H7 (cell line): ENCODE results near the gene ARHGAP22. TPM values are rescaled to one million over a fixed set of nuclear protein-coding genes. Genes with fewer than 3 reads are reported as not detected.

Experiments
- DNase-seq: peaks from one replicate; pipeline ENCODE4 v3.0.0; 2012
- H3K27me3 ChIP-seq: 2 replicates; pipeline ENCODE4 v1.6.0; 2011; ENCODE audit warnings: mild to moderate bottlenecking, low read length; ENCODE audit not compliant: control insufficient read depth, insufficient read depth
- H3K36me3 ChIP-seq: replicated peaks from 2 replicates; pipeline ENCODE4 v1.5.1; 2011; ENCODE audit warnings: low read length; ENCODE audit not compliant: control insufficient read depth, insufficient read depth
- H3K4me3 ChIP-seq: 2 replicates; pipeline ENCODE4 v1.5.1; 2011; ENCODE audit warnings: low read depth, mild to moderate bottlenecking, control low read depth, low read length, moderate library complexity; ENCODE audit not compliant: insufficient read depth
- total RNA-seq: library from RNA; depleted of rRNA; stranded (reverse); fragments of >200 nt; shearing (Covaris generic); gene quantifications from 2 replicates; pipeline ENCODE4 v1.2.3, GENCODE V29; 2014

ARHGAP22 gene
- total RNA-seq, 1 experiment from 2014 or later, result 9.1 TPM

- no peak overlapping the region for H3K4me3 ChIP-seq
- no peaks in the 10 kb centered on the region for H3K36me3 ChIP-seq
- H3K27me3 ChIP-seq, result no peaks in the 10 kb centered on the region
- no peak for DNase-seq
Observed at GRCh38 chr10:48550977-48551376, 53.9 kb downstream of the ARHGAP22 start.

GRCh38 chr10:48550071-48550691 is 54.7 kb downstream of the ARHGAP22 start:
- Histone ChIP-seq H3K27me3 (no peaks in the 10 kb centered on the region), H3K4me3 (no peak overlapping the region), H3K36me3 (no peaks in the 10 kb centered on the region)
- no peak for DNase-seq

- Histone ChIP-seq H3K4me3 (no peak overlapping the region), H3K36me3 (no peaks in the 10 kb centered on the region), H3K27me3 (no peaks in the 10 kb centered on the region)
- no peak for DNase-seq
Observed at GRCh38 chr10:48549236-48549635, 55.6 kb downstream of the ARHGAP22 start.

GRCh38 chr10:48548531-48549135 is 56.2 kb downstream of the ARHGAP22 start:
- no peak overlapping the region for H3K4me3 ChIP-seq
- no peaks in the 10 kb centered on the region for H3K36me3 ChIP-seq
- DNase-seq, result no peak
- H3K27me3 ChIP-seq, result no peaks in the 10 kb centered on the region

GRCh38 chr10:48547981-48548380 is 56.9 kb downstream of the ARHGAP22 start:
- DNase-seq, result no peak
- Histone ChIP-seq H3K36me3 (no peaks in the 10 kb centered on the region), H3K4me3 (no peak overlapping the region), H3K27me3 (no peaks in the 10 kb centered on the region)

GRCh38 chr10:48547061-48547895 is 57.6 kb downstream of the ARHGAP22 start:
- Histone ChIP-seq H3K4me3 (no peak overlapping the region), H3K27me3 (no peaks in the 10 kb centered on the region), H3K36me3 (no peaks in the 10 kb centered on the region)
- no peak for DNase-seq

- Histone ChIP-seq H3K4me3 (no peak overlapping the region), H3K27me3 (no peaks in the 10 kb centered on the region), H3K36me3 (no peaks in the 10 kb centered on the region)
- no peak for DNase-seq
Observed at GRCh38 chr10:48545462-48546145, 59.3 kb downstream of the ARHGAP22 start.

- Histone ChIP-seq H3K4me3 (no peak overlapping the region), H3K36me3 (no peaks in the 10 kb centered on the region), H3K27me3 (no peaks in the 10 kb centered on the region)
- DNase-seq, result no peak
Observed at GRCh38 chr10:48543182-48543844, 61.6 kb downstream of the ARHGAP22 start.

GRCh38 chr10:48542471-48543181 is 62.2 kb downstream of the ARHGAP22 start:
- no peaks in the 10 kb centered on the region for H3K27me3 ChIP-seq
- DNase-seq, result no peak
- H3K4me3 ChIP-seq, result no peak overlapping the region
- no peaks in the 10 kb centered on the region for H3K36me3 ChIP-seq

GRCh38 chr10:48541144-48541795 is 63.6 kb downstream of the ARHGAP22 start:
- no peaks in the 10 kb centered on the region for H3K36me3 ChIP-seq
- no peaks in the 10 kb centered on the region for H3K27me3 ChIP-seq
- H3K4me3 ChIP-seq, result no peak overlapping the region
- DNase-seq, result no peak

- H3K36me3 ChIP-seq, result no peaks in the 10 kb centered on the region
- DNase-seq, result no peak
- no peaks in the 10 kb centered on the region for H3K27me3 ChIP-seq
- H3K4me3 ChIP-seq, result no peak overlapping the region
Observed at GRCh38 chr10:48538611-48539010, 66.3 kb downstream of the ARHGAP22 start.

- H3K4me3 ChIP-seq, result no peak overlapping the region
- no peak for DNase-seq
Observed at GRCh38 chr10:48536916-48537890, 67.7 kb downstream of the ARHGAP22 start.

GRCh38 chr10:48536156-48536500 is 68.7 kb downstream of the ARHGAP22 start:
- no peak for DNase-seq
- H3K27me3 ChIP-seq, result no peaks in the 10 kb centered on the region
- H3K4me3 ChIP-seq, result no peak overlapping the region
- H3K36me3 ChIP-seq, result no peaks in the 10 kb centered on the region

More at GRCh38 chr10:48536916-48537890, 67.7 kb downstream of the ARHGAP22 start:
- H3K36me3 ChIP-seq, result no peaks in the 10 kb centered on the region
- H3K27me3 ChIP-seq, result no peaks in the 10 kb centered on the region
